WTC11 (cell line): ENCODE results near the gene BCO2. TPM values are rescaled to one million over a fixed set of nuclear protein-coding genes. Genes with fewer than 3 reads are reported as not detected.

Source experiments
- ATAC-seq: fragments of 200-7000 bp; cut with Tn5 transposase; 2 replicates; pipeline ENCODE4 v1.10.0; 2021; ENCODE audit warnings: mild to moderate bottlenecking, moderate library complexity
- CTCF ChIA-PET: fragments of 300-600 bp; sonication (Branson Sonifier 250); formaldehyde crosslinking; loops from one replicate; lab custom pipeline; 2021; ENCODE audit warnings: antibody characterized with exemption; lab: Charles Lee
- POLR2A ChIA-PET: fragments of 350-600 bp; sonication (Branson Sonifier 250); formaldehyde crosslinking; loops from one replicate; lab custom pipeline; 2021; ENCODE audit warnings: antibody characterized with exemption; lab: Charles Lee
- DNase-seq: peaks from one replicate; pipeline ENCODE4 v3.0.0; 2021; ENCODE audit warnings: low spot score
- H3K27ac Mint-ChIP-seq: 2 replicates; pipeline ENCODE4 v1.8.0; 2021; ENCODE audit warnings: mixed read lengths
- H3K27me3 Mint-ChIP-seq: 2 replicates; pipeline ENCODE4 v1.8.0; 2021; ENCODE audit warnings: low read depth, mild to moderate bottlenecking, moderate library complexity, mixed read lengths
- H3K36me3 Mint-ChIP-seq: 2 replicates; pipeline ENCODE4 v1.8.0; 2021; ENCODE audit warnings: mixed read lengths
- H3K4me1 Mint-ChIP-seq: 2 replicates; pipeline ENCODE4 v1.8.0; 2022; ENCODE audit warnings: mixed read lengths
- H3K4me3 Mint-ChIP-seq: 2 replicates; pipeline ENCODE4 v1.8.0; 2021; ENCODE audit warnings: mild to moderate bottlenecking, moderate library complexity, mixed read lengths
- H3K9me3 Mint-ChIP-seq: 2 replicates; pipeline ENCODE4 v1.8.0; 2021; ENCODE audit warnings: mixed read lengths
- ELF4 ChIP-seq: sonication (generic); formaldehyde crosslinking; IDR thresholded peaks from 2 replicates; pipeline ENCODE4 v1.8.1; 2022; ENCODE audit warnings: low read depth, mild to moderate bottlenecking, moderate library complexity, missing genetic modification reagents
- ERG ChIP-seq: fragments of 250-450 bp; sonication (Bioruptor Pico); IDR thresholded peaks from 2 replicates; pipeline ENCODE4 v1.8.0; 2021; ENCODE audit warnings: mild to moderate bottlenecking
- GRHL2 ChIP-seq: fragments of 250-450 bp; sonication (Bioruptor Pico); IDR thresholded peaks from 2 replicates; pipeline ENCODE4 v1.8.0; 2022; ENCODE audit warnings: mild to moderate bottlenecking, moderate library complexity; ENCODE audit not compliant: insufficient replicate concordance, severe bottlenecking
- HMGA2 ChIP-seq: fragments of 250-450 bp; sonication (Bioruptor Pico); IDR thresholded peaks from 2 replicates; pipeline ENCODE4 v1.4.0; 2021; ENCODE audit warnings: mild to moderate bottlenecking, moderate library complexity
- KAT7 ChIP-seq: sonication (generic); formaldehyde crosslinking; IDR thresholded peaks from 2 replicates; pipeline ENCODE4 v1.8.1; 2023; ENCODE audit warnings: missing genetic modification reagents, mild to moderate bottlenecking, borderline replicate concordance
- MAX ChIP-seq: sonication (generic); formaldehyde crosslinking; IDR thresholded peaks from 2 replicates; pipeline ENCODE4 v1.8.0; 2022; ENCODE audit warnings: mild to moderate bottlenecking, missing genetic modification reagents
- MLX ChIP-seq: sonication (generic); formaldehyde crosslinking; IDR thresholded peaks from 2 replicates; pipeline ENCODE4 v1.8.1; 2023; ENCODE audit warnings: mild to moderate bottlenecking, missing genetic modification reagents, moderate library complexity
- MYBL2 ChIP-seq: sonication (generic); formaldehyde crosslinking; IDR thresholded peaks from 2 replicates; pipeline ENCODE4 v1.8.1; 2023; ENCODE audit warnings: mild to moderate bottlenecking, moderate library complexity, missing genetic modification reagents
- NR1H2 ChIP-seq: sonication (generic); formaldehyde crosslinking; IDR thresholded peaks from 2 replicates; pipeline ENCODE4 v1.9.0; 2021; ENCODE audit warnings: mild to moderate bottlenecking, moderate library complexity, missing genetic modification reagents
- NR3C1 ChIP-seq: sonication (generic); formaldehyde crosslinking; conservative IDR thresholded peaks from 2 replicates; pipeline ENCODE4 v1.8.1; 2023; ENCODE audit warnings: low read depth, mild to moderate bottlenecking, missing genetic modification reagents
- PRRX2 ChIP-seq: fragments of 250-450 bp; sonication (Bioruptor Pico); IDR thresholded peaks from 2 replicates; pipeline ENCODE4 v1.8.0; 2021; ENCODE audit warnings: mild to moderate bottlenecking
- RORB ChIP-seq: fragments of 250-450 bp; sonication (Bioruptor Pico); IDR thresholded peaks from 2 replicates; pipeline ENCODE4 v1.9.0; 2021; ENCODE audit warnings: mild to moderate bottlenecking
- TEAD4 ChIP-seq: sonication (generic); formaldehyde crosslinking; IDR thresholded peaks from 2 replicates; pipeline ENCODE4 v1.8.0; 2022; ENCODE audit warnings: mild to moderate bottlenecking, missing genetic modification reagents
- ZBTB21 ChIP-seq: sonication (generic); formaldehyde crosslinking; IDR thresholded peaks from 2 replicates; pipeline ENCODE4 v1.8.1; 2023; ENCODE audit warnings: mild to moderate bottlenecking, missing genetic modification reagents, borderline replicate concordance
- ZNF121 ChIP-seq: sonication (generic); formaldehyde crosslinking; IDR thresholded peaks from 2 replicates; pipeline ENCODE4 v1.8.0; 2023; ENCODE audit warnings: missing genetic modification reagents
- ZNF263 ChIP-seq: sonication (generic); formaldehyde crosslinking; IDR thresholded peaks from 2 replicates; pipeline ENCODE4 v1.8.1; 2022; ENCODE audit warnings: low read depth, mild to moderate bottlenecking, moderate library complexity, missing genetic modification reagents
- ZNF396 ChIP-seq: fragments of 250-450 bp; sonication (Bioruptor Pico); IDR thresholded peaks from 2 replicates; pipeline ENCODE4 v1.8.0; 2021; ENCODE audit warnings: mild to moderate bottlenecking, moderate library complexity, borderline replicate concordance
- ZNF425 ChIP-seq: fragments of 250-450 bp; sonication (Bioruptor Pico); conservative IDR thresholded peaks from 2 replicates; pipeline ENCODE4 v1.9.0; 2021; ENCODE audit warnings: mild to moderate bottlenecking
- total RNA-seq: library from RNA; stranded (reverse); gene quantifications from 3 replicates; pipeline ENCODE4 v1.2.3, GENCODE V29; 2021

The BCO2 gene
- total RNA-seq, 1 experiment from 2014 or later, result 1.0 TPM

GRCh38 chr11:112128483-112129121 is 46.7 kb upstream of the BCO2 start:
- no peak for DNase-seq
- Mint-ChIP-seq H3K27ac (no peak overlapping the region), H3K9me3 (no peaks in the 10 kb centered on the region), H3K27me3 (no peaks in the 10 kb centered on the region), H3K4me1 (no peaks in the 10 kb centered on the region), H3K4me3 (no peak overlapping the region), H3K36me3 (no peaks in the 10 kb centered on the region)
- TF ChIP-seq KAT7 (no peak), ZNF121 (CRISPR knock-in tag) (no peak)
- ATAC-seq, result no peak
- POLR2A ChIA-PET, result no interaction called here
- CTCF ChIA-PET, result interaction anchor here (1.3 to 1.8 kb wide), 3 partner anchors 8 to 47 kb away, joined by 3 to 6 read pairs (median 4); partner anchors contain the start of gene BCO2

GRCh38 chr11:112129656-112130055 is 45.7 kb upstream of the BCO2 start:
- ATAC-seq (no peak), DNase-seq (no peak)
- H3K36me3 Mint-ChIP-seq, result no peaks in the 10 kb centered on the region
- ChIA-PET CTCF (no interaction called here), POLR2A (no interaction called here)
- H3K27me3 Mint-ChIP-seq, result no peaks in the 10 kb centered on the region
- H3K4me1 Mint-ChIP-seq, result no peaks in the 10 kb centered on the region
- H3K27ac Mint-ChIP-seq, result no peak overlapping the region
- TF ChIP-seq ELF4 (CRISPR knock-in tag) (no peak), ERG (no peak)
- H3K9me3 Mint-ChIP-seq, result no peaks in the 10 kb centered on the region
- no peak overlapping the region for H3K4me3 Mint-ChIP-seq

- CTCF ChIA-PET, result no interaction called here
- H3K4me3 Mint-ChIP-seq, result no peak overlapping the region
- ATAC-seq (no peak), DNase-seq (no peak)
- no peaks in the 10 kb centered on the region for H3K9me3 Mint-ChIP-seq
- no peak for TF ChIP-seq PRRX2 (CRISPR knock-in tag)
- no peak for TF ChIP-seq MYBL2 (CRISPR knock-in tag)
- TF ChIP-seq KAT7, result no peak
- TF ChIP-seq ZNF396 (CRISPR knock-in tag), result no peak
- no peak for TF ChIP-seq NR3C1 (CRISPR knock-in tag)
- no peak for TF ChIP-seq ZNF263 (CRISPR knock-in tag)
- TF ChIP-seq NR1H2 (CRISPR knock-in tag), result no peak
- no peak for TF ChIP-seq GRHL2 (CRISPR knock-in tag)
- TF ChIP-seq MAX (CRISPR knock-in tag), result no peak
- TF ChIP-seq HMGA2 (CRISPR knock-in tag), result no peak
- TF ChIP-seq RORB (CRISPR knock-in tag), result no peak
- TF ChIP-seq ZBTB21, result no peak
- no peak for TF ChIP-seq ZNF425
- TF ChIP-seq MLX (CRISPR knock-in tag), result no peak
- no peak for TF ChIP-seq TEAD4 (CRISPR knock-in tag)
- no peaks in the 10 kb centered on the region for H3K27me3 Mint-ChIP-seq
- H3K4me1 Mint-ChIP-seq, result no peaks in the 10 kb centered on the region
- POLR2A ChIA-PET, result no interaction called here
- H3K27ac Mint-ChIP-seq, result no peak overlapping the region
- H3K36me3 Mint-ChIP-seq, result no peaks in the 10 kb centered on the region
Measured at GRCh38 chr11:112132737-112133136, 42.6 kb upstream of the BCO2 start.
